ENCODE measurements around the gene IL4.
"Not testable (repeated sequence)": the region's sequence is repeated elsewhere in the genome, so short reads cannot be mapped to it uniquely, and the experiment has no call there.

IL4 gene

GRCh38 chr5:132687995-132688394 is 14.2 kb downstream of the IL4 start:
- Mint-ChIP-seq H3K27ac (no peak overlapping the region), H3K9me3 (no peaks in the 10 kb centered on the region), H3K27me3 (peaks cover 0 to 5% of the 10 kb centered on the region in 2 donors), H3K36me3 (peaks cover 7 to 18% of the 10 kb centered on the region in 2 donors), H3K4me1 (peaks cover 7 to 17% of the 10 kb centered on the region in 2 donors), H3K4me3 (no peak overlapping the region)
- peak in 1 of 2 donors; percentile 31 for ATAC-seq (replicated peaks)
- DNase-seq: no peak

- Mint-ChIP-seq H3K36me3 (peaks cover 9 to 21% of the 10 kb centered on the region in 2 donors), H3K4me1 (peaks cover 7 to 17% of the 10 kb centered on the region in 2 donors), H3K4me3 (no peak overlapping the region), H3K9me3 (no peaks in the 10 kb centered on the region), H3K27me3 (peaks cover 0 to 5% of the 10 kb centered on the region in 2 donors), H3K27ac (no peak overlapping the region)
- ATAC-seq (replicated peaks) (no peak), DNase-seq (no peak)
Observed at GRCh38 chr5:132688536-132689339, 14.9 kb downstream of the IL4 start.

GRCh38 chr5:132689513-132689912 is 15.7 kb downstream of the IL4 start:
- no peak overlapping the region for H3K27ac Mint-ChIP-seq
- ATAC-seq (replicated peaks): no peak
- H3K36me3 Mint-ChIP-seq: peaks cover 9 to 21% of the 10 kb centered on the region in 2 donors
- H3K27me3 Mint-ChIP-seq: peaks cover 0 to 5% of the 10 kb centered on the region in 2 donors
- no peak overlapping the region for H3K4me3 Mint-ChIP-seq
- no peak for DNase-seq
- no peaks in the 10 kb centered on the region for H3K9me3 Mint-ChIP-seq
- peaks cover 7 to 17% of the 10 kb centered on the region in 2 donors for H3K4me1 Mint-ChIP-seq

GRCh38 chr5:132690156-132690555 is 16.4 kb downstream of the IL4 start:
- peaks cover 0 to 5% of the 10 kb centered on the region in 2 donors for H3K27me3 Mint-ChIP-seq
- H3K9me3 Mint-ChIP-seq: no peaks in the 10 kb centered on the region
- H3K27ac Mint-ChIP-seq: no peak overlapping the region
- ATAC-seq (replicated peaks) (no peak), DNase-seq (no peak)
- H3K36me3 Mint-ChIP-seq: peaks cover 9 to 19% of the 10 kb centered on the region in 2 donors
- peaks cover 4 to 11% of the 10 kb centered on the region in 2 donors for H3K4me1 Mint-ChIP-seq
- no peak overlapping the region for H3K4me3 Mint-ChIP-seq

- ATAC-seq (replicated peaks); H3K4me3 Mint-ChIP-seq; DNase-seq; H3K27ac Mint-ChIP-seq; H3K9me3 Mint-ChIP-seq; H3K4me1 Mint-ChIP-seq; H3K27me3 Mint-ChIP-seq: not testable (repeated sequence)
- H3K36me3 Mint-ChIP-seq: peaks cover 9 to 17% of the 10 kb centered on the region in 2 donors
Observed at GRCh38 chr5:132691755-132692631, 18.2 kb downstream of the IL4 start.

GRCh38 chr5:132692632-132692967 is 18.8 kb downstream of the IL4 start:
- peaks cover 2 to 9% of the 10 kb centered on the region in 2 donors for H3K4me1 Mint-ChIP-seq
- H3K27ac Mint-ChIP-seq: no peak overlapping the region
- peaks cover 0 to 5% of the 10 kb centered on the region in 2 donors for H3K27me3 Mint-ChIP-seq
- no peak for DNase-seq
- ATAC-seq (replicated peaks): no peak
- H3K4me3 Mint-ChIP-seq: no peak overlapping the region
- H3K9me3 Mint-ChIP-seq: no peaks in the 10 kb centered on the region
- H3K36me3 Mint-ChIP-seq: peaks cover 12 to 17% of the 10 kb centered on the region in 2 donors

- H3K36me3 Mint-ChIP-seq: peaks cover 16 to 30% of the 10 kb centered on the region in 2 donors
Observed at GRCh38 chr5:132695956-132696355, 22.2 kb downstream of the IL4 start.

GRCh38 chr5:132704875-132705274 is 31.1 kb downstream of the IL4 start:
- no peak overlapping the region for H3K27ac Mint-ChIP-seq
- no peaks in the 10 kb centered on the region for H3K9me3 Mint-ChIP-seq
- no peak for DNase-seq
- H3K36me3 Mint-ChIP-seq: peaks cover 13 to 34% of the 10 kb centered on the region in 2 donors
- H3K4me3 Mint-ChIP-seq: no peak overlapping the region
- no peaks in the 10 kb centered on the region for H3K27me3 Mint-ChIP-seq
- no peak for ATAC-seq (replicated peaks)
- H3K4me1 Mint-ChIP-seq: peaks cover 0 to 2% of the 10 kb centered on the region in 2 donors

More at GRCh38 chr5:132695956-132696355, 22.2 kb downstream of the IL4 start:
- no peak overlapping the region for H3K4me3 Mint-ChIP-seq
- H3K27me3 Mint-ChIP-seq: no peaks in the 10 kb centered on the region
- H3K4me1 Mint-ChIP-seq: no peaks in the 10 kb centered on the region
- DNase-seq (no peak), ATAC-seq (replicated peaks) (no peak)
- H3K27ac Mint-ChIP-seq: no peak overlapping the region
- H3K9me3 Mint-ChIP-seq: no peaks in the 10 kb centered on the region

GRCh38 chr5:132708645-132709044 is 34.9 kb downstream of the IL4 start:
- ATAC-seq (replicated peaks): no peak
- Mint-ChIP-seq H3K36me3 (peaks cover 9 to 14% of the 10 kb centered on the region in 2 donors), H3K9me3 (no peaks in the 10 kb centered on the region), H3K27ac (no peak overlapping the region), H3K27me3 (no peaks in the 10 kb centered on the region), H3K4me1 (peaks cover 0 to 2% of the 10 kb centered on the region in 2 donors), H3K4me3 (no peak overlapping the region)
- DNase-seq: no peak

- DNase-seq: no peak
- peak in 1 of 2 donors; percentile 39 for ATAC-seq (replicated peaks)
- H3K4me3 Mint-ChIP-seq: no peak overlapping the region
- H3K9me3 Mint-ChIP-seq: no peaks in the 10 kb centered on the region
- peaks cover 0 to 4% of the 10 kb centered on the region in 2 donors for H3K4me1 Mint-ChIP-seq
- no peak overlapping the region for H3K27ac Mint-ChIP-seq
- H3K27me3 Mint-ChIP-seq: no peaks in the 10 kb centered on the region
- peaks cover 13 to 25% of the 10 kb centered on the region in 2 donors for H3K36me3 Mint-ChIP-seq
Observed at GRCh38 chr5:132714456-132715307, 40.9 kb downstream of the IL4 start.

- no peak overlapping the region for H3K4me3 Mint-ChIP-seq
- no peaks in the 10 kb centered on the region for H3K27me3 Mint-ChIP-seq
- no peak overlapping the region for H3K27ac Mint-ChIP-seq
- H3K9me3 Mint-ChIP-seq: no peaks in the 10 kb centered on the region
- peaks cover 0 to 4% of the 10 kb centered on the region in 2 donors for H3K4me1 Mint-ChIP-seq
- ATAC-seq (replicated peaks) (no peak), DNase-seq (no peak)
- H3K36me3 Mint-ChIP-seq: peaks cover 3 to 27% of the 10 kb centered on the region in 2 donors
Observed at GRCh38 chr5:132718544-132719312, 44.9 kb downstream of the IL4 start.

GRCh38 chr5:132725745-132726144 is 52.0 kb downstream of the IL4 start:
- H3K4me3 Mint-ChIP-seq: no peak overlapping the region
- peaks cover 0 to 1% of the 10 kb centered on the region in 2 donors for H3K4me1 Mint-ChIP-seq
- no peak overlapping the region for H3K27ac Mint-ChIP-seq
- H3K36me3 Mint-ChIP-seq: peaks cover 13 to 30% of the 10 kb centered on the region in 2 donors
- no peaks in the 10 kb centered on the region for H3K27me3 Mint-ChIP-seq
- no peak for ATAC-seq (replicated peaks)
- DNase-seq: no peak
- H3K9me3 Mint-ChIP-seq: no peaks in the 10 kb centered on the region

- Mint-ChIP-seq H3K9me3 (no peaks in the 10 kb centered on the region), H3K27ac (no peak overlapping the region), H3K4me1 (peaks cover 0 to 1% of the 10 kb centered on the region in 2 donors), H3K36me3 (peaks cover 17 to 22% of the 10 kb centered on the region in 2 donors), H3K4me3 (no peak overlapping the region), H3K27me3 (no peaks in the 10 kb centered on the region)
- ATAC-seq (replicated peaks): no peak
- DNase-seq: no peak
Observed at GRCh38 chr5:132729896-132730295, 56.1 kb downstream of the IL4 start.
